NB4 (cell line): ENCODE data around the gene CERS1.

ENCODE experiments used
- DNase-seq: peaks from one replicate; pipeline ENCODE4 v3.0.0; 2010; ENCODE audit warnings: low read depth
- H3K4me3 ChIP-seq: one replicate; pipeline ENCODE4 v1.5.1; 2011; ENCODE audit warnings: mild to moderate bottlenecking, low read depth, low read length, moderate library complexity
- CTCF ChIP-seq: IDR thresholded peaks from one replicate; pipeline ENCODE4 v1.5.1; 2012; ENCODE audit warnings: low read depth, low read length
- MAX ChIP-seq: IDR thresholded peaks from 2 replicates; pipeline ENCODE4 v1.6.1; 2011; ENCODE audit warnings: low read depth, low read length
- MYC ChIP-seq: IDR thresholded peaks from 2 replicates; pipeline ENCODE4 v1.6.1; 2011; ENCODE audit warnings: low read depth, low read length
- POLR2A ChIP-seq: IDR thresholded peaks from 2 replicates; pipeline ENCODE4 v1.6.1; 2011; ENCODE audit warnings: mild to moderate bottlenecking; ENCODE audit not compliant: insufficient read length; ENCODE audit errors: extremely low read depth

The CERS1 gene

DNA sequence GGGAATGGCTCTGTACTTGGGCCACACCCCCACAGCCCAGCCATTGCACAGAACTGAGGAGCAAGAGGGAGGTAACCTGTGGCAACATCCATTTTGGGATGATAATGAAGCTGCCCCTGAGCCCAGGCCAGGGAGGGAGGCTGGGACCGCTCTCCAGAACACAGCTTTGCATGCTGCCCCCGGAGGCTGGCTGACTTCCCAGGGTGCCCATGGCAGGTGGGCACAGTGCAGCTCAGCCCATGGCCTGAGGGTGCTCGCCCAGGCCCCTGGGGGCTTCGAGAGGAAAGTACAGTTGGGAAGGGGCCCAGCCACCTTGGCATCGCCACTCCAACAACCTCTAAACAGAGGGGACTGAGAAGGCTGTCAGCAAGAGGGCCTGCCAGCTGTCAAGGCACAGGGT lies 17.5 kb upstream of the CERS1 start:
- H3K4me3 ChIP-seq: no peak overlapping the region
- no peak for TF ChIP-seq POLR2A
- no peak for TF ChIP-seq CTCF
- TF ChIP-seq MYC: no peak
- TF ChIP-seq MAX: no peak
- no peak for DNase-seq

DNA sequence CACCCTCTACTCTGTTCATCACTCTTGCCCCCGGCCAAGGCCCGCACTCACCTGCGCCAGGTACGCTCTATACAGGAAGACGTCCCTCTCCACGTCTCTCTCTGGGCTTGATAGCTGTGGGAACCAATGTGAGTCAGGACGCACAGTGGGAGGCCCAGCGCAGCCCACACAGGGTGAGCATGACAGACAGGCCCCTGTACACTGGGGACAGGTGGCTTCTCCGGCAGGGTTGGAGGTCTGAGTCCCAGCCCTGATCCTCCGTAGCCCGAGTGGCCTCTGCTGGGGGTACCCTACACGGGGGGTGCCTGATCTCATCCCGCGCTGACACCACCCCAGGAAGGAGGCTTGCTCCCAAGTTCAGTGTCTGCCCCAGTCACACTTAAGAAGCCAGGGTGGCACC lies 17.0 kb upstream of the CERS1 start:
- DNase-seq: no peak
- TF ChIP-seq POLR2A (no peak), CTCF (no peak), MAX (no peak), MYC (no peak)
- no peak overlapping the region for H3K4me3 ChIP-seq

GRCh38 chr19:18910801-18911436 lies 15.0 kb upstream of the CERS1 start:
- TF ChIP-seq CTCF (no peak), POLR2A (no peak), MAX (no peak)
- no peak overlapping the region for H3K4me3 ChIP-seq
- DNase-seq: no peak

DNA sequence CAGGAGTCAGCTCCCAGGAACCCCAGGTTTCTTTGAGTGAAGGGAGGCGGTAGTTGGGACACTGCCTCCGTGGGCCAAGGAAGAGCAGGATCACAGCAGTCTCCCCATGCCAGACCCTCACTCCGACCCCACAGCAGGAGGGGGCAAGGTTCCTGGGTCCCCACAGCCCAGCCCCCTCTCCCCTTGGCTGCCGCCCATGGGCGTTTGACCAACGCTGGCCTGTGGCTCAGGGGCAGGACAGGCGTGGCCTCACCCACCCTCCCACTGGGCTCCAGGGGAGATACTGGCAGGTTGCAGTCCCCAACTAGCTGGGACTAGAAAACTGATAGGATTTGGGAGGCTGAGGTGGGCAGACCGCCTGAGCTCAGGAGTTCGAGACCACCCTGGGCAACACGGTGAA lies 14.1 kb upstream of the CERS1 start:
- TF ChIP-seq POLR2A: no peak
- TF ChIP-seq MYC: no peak
- no peak for TF ChIP-seq CTCF
- TF ChIP-seq MAX: no peak
- no peak for DNase-seq
- no peak overlapping the region for H3K4me3 ChIP-seq

DNA sequence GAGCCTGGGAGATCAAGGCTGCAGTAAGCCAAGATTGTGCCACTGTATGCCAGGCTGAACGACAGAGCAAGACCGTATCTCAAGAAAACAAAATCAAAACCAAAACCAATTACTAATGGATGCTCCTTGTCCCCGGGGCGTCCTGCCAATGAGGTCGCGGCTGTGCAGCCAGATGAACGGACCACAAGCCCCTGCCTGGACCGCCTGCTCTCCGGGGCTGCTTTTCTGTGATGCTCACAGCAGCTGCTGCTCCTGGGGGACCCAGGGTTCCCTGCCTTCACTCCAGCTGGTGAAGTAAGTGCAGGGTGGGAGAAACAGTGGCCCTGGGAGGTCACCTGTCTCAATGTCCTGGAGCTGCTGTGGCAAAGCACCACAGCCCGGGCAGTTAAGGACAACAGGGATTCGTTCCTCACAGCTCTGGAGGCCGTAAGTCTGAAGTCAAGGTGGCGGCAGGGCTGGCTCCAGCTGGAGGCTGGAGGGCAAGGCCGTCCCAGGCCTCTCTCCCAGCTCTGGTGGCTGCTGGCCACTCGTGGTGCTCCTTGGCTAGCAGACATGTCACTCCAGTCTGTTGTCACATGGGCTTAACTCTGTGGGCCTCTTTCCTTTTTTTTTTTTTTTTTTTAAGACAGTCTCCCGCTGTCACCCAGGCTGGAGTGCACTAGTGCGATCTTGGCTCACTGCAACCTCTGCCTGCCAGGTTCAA lies 13.1 kb upstream of the CERS1 start:
- DNase-seq: no peak
- H3K4me3 ChIP-seq: no peak overlapping the region
- TF ChIP-seq MYC: no peak
- no peak for TF ChIP-seq POLR2A
- no peak for TF ChIP-seq MAX
- no peak for TF ChIP-seq CTCF
